Stimulated activated naive CD8-positive, alpha-beta T cell treated with anti-CD3 and anti-CD28 coated beads, Interleukin-15, amount 100 ng/mL, for 72 hours (primary cell): ENCODE results near the gene ATG3.
"Not testable (repeated sequence)": the region's sequence is repeated elsewhere in the genome, so short reads cannot be mapped to it uniquely, and the experiment has no call there.

Source experiments
- ATAC-seq: fragments of 150-1000 bp; cut with Tn5 transposase; 2 replicates; pipeline ENCODE4 v1.10.0; 2021; ENCODE audit warnings: mild to moderate bottlenecking, moderate library complexity
- DNase-seq, 2 donors: peaks; one replicate each; pipeline ENCODE4 v3.0.0; 2021 to 2022
- H3K27ac Mint-ChIP-seq, 2 donors: one replicate each; pipeline ENCODE4 v1.8.0; 2022; ENCODE audit warnings: mild to moderate bottlenecking in 2 of 2, mixed read lengths in 2 of 2, moderate library complexity in 2 of 2
- H3K27me3 Mint-ChIP-seq: one replicate; pipeline ENCODE4 v1.8.0; 2022; ENCODE audit warnings: mixed read lengths
- H3K4me1 Mint-ChIP-seq: one replicate; pipeline ENCODE4 v1.8.0; 2022; ENCODE audit warnings: mild to moderate bottlenecking, mixed read lengths
- H3K4me3 Mint-ChIP-seq, 2 donors: one replicate each; pipeline ENCODE4 v1.8.0; 2022; ENCODE audit warnings: mild to moderate bottlenecking in 2 of 2, mixed read lengths in 2 of 2, moderate library complexity in 1 of 2
- H3K9me3 Mint-ChIP-seq, 2 donors: one replicate each; pipeline ENCODE4 v1.8.0; 2022; ENCODE audit warnings: mixed read lengths in 2 of 2

The ATG3 gene

DNA sequence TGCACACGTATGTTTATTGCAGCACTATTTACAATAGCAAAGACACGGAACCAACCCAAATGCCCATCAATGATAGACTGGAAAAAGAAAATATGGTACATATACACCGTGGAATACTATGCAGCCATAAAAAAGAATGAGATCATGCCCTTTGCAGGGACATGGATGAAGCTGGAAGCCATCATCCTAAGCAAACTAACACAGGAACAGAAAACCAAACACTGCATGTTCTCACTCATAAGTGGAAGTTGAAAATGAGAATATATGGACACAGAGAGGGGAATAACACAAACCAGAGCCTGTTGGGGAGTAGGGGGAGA is 67.4 kb downstream of the ATG3 start:
- peaks cover 69% of the 10 kb centered on the region for H3K4me1 Mint-ChIP-seq
- H3K4me3 Mint-ChIP-seq = peak overlapping the region; percentile 19 to 44
- H3K27me3 Mint-ChIP-seq, H3K9me3 Mint-ChIP-seq, ATAC-seq, DNase-seq: not testable (repeated sequence)
- peak overlapping the region in 1 of 2 donors; percentile 70 for H3K27ac Mint-ChIP-seq

DNA sequence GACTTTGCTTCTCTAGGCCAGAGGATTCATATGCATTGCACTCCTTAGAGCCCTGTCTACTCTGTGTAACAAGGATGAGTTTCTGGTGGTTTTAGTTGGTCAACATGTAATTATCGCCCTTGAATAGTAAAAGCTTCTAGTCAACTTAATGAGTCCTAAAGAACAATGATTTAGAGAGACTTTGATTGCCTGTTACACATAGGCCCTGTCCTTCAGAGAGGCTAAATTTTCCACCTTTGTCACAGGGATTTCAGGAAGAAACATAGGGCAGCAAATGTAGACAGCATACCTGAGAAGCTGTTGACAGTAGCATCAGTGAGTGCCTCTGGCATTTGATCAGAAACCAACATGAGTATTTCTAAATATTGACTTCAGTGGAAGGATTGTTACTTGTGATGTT is 69.6 kb downstream of the ATG3 start:
- peak overlapping the region; percentile 21 to 45 for H3K4me3 Mint-ChIP-seq
- ATAC-seq (no peak), DNase-seq (no peak)
- H3K27me3 Mint-ChIP-seq = no peaks in the 10 kb centered on the region
- peak overlapping the region in 1 of 2 donors; percentile 64 for H3K27ac Mint-ChIP-seq
- H3K4me1 Mint-ChIP-seq = peaks cover 88% of the 10 kb centered on the region
- peaks cover 0 to 5% of the 10 kb centered on the region in 2 donors for H3K9me3 Mint-ChIP-seq

DNA sequence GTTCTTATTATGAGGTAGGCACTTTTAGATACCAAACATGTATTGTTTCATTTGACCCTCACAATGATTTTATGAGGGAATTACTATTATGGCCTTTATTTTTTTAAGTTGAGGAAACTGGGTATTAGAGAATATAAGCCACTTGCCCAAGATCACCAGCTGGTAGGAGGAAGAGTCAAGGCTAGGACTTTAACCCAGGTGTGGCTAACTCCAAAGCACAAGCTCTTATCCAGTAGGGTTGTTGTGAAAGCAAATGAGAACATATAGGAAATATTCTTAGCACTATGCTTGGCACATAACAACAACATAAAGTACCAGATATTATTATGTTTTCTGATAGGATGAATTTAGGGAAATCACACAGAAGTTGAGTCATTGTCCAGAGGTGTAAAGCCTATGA is 70.4 kb downstream of the ATG3 start:
- Mint-ChIP-seq H3K4me3 (peak overlapping the region; percentile 64 to 68), H3K9me3 (peaks cover 0 to 5% of the 10 kb centered on the region in 2 donors), H3K27ac (peak overlapping the region in 1 of 2 donors; percentile 92), H3K4me1 (peaks cover 88% of the 10 kb centered on the region), H3K27me3 (no peaks in the 10 kb centered on the region)
- ATAC-seq (no peak), DNase-seq (no peak)

DNA sequence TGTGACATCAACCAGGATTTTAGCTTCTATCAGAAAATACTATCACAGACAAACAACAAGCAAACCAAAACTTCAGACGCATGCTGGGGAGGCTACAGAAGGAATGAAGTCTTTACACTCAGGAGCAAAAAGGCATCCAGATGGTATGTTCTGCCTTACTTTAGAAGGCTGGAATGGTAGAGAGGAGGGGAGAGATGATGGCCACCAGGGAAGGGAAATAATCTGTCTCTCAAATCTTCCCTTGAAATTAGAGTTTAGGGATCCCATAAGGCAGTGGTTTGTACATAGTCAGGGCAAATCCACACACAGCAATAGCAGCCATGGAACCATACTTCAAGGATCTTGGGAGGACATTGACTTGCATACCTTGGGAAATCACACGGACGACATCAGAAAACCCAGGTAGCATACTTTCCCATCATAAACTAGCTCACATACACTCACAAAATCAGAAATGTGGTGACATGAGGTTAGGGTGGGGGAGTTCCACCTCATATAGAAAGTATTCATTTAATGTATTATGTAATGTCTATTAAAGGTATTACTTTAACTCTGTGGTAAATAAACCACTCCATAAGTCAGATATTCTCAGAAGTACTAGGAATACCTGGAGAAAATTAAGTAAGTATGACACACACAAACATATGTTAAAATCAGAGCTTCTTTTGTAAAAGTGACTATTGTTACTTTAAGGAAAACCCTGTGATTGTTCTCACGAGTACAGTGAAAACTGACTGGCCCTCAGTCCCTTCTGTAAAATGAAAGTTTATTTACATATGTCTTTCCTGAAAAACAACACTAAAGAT is 71.9 kb downstream of the ATG3 start:
- peaks cover 73% of the 10 kb centered on the region for H3K4me1 Mint-ChIP-seq
- DNase-seq (no peak), ATAC-seq (peak; percentile 86)
- peaks cover 0 to 5% of the 10 kb centered on the region in 2 donors for H3K9me3 Mint-ChIP-seq
- peak overlapping the region; percentile 64 to 68 for H3K4me3 Mint-ChIP-seq
- H3K27ac Mint-ChIP-seq = peak overlapping the region; percentile 74 to 92
- H3K27me3 Mint-ChIP-seq = no peaks in the 10 kb centered on the region

DNA sequence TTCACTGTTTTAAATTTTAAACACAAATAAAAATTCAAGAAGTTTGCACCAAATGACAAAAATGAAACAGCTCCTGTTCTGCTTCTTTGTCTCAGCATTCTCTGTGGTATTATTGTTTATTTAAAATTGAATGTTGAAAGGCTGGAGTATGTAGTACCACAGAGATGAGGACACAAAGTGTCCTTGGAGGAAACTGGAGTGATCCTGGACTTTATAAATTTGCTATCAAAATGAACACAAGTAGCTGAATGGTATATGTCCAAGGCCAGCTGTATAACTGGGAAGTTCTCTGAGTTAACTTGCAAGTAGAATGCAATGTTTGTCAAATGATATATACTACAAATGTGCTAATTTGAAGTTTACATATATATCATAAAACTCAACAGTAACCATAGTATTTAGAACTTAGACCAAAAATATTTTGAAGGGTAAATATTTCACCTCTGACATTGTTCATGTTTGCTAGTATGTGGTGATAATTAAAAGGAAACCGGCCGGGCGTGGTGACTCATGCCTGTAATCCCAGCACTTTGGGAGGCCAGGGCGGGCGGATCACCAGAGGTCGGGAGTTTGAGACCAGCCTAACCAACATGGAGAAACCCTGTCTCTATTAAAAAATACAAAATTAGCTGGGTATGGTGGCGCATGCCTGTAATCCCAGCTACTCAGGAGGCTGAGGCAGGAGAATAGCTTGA is 74.8 kb downstream of the ATG3 start:
- H3K9me3 Mint-ChIP-seq = no peaks in the 10 kb centered on the region
- no peaks in the 10 kb centered on the region for H3K27me3 Mint-ChIP-seq
- no peak for ATAC-seq
- H3K4me1 Mint-ChIP-seq = peaks cover 74% of the 10 kb centered on the region
- H3K27ac Mint-ChIP-seq = no peak overlapping the region
- DNase-seq = no peak
- no peak overlapping the region for H3K4me3 Mint-ChIP-seq

DNA sequence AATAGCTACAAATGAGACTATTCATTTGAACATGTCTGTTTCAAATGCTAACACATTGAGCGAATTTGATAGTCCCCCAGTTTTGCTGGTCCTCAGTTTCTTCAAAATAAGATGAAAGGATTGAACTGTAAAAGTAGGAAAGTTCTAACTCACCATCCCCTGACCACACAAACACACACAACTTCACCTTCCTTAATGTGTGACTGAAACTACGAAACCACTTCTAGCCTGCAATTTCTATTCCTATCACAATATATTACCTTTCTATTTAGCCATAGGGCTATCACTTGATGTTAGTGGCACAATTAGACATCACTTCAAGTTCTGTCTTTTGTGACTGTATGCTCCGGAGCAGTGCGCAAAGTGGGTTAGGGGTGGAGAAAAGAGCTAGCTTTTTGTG is 77.4 kb downstream of the ATG3 start:
- no peaks in the 10 kb centered on the region for H3K27me3 Mint-ChIP-seq
- H3K4me3 Mint-ChIP-seq = peak overlapping the region; percentile 4 to 46
- peaks cover 74% of the 10 kb centered on the region for H3K4me1 Mint-ChIP-seq
- no peak overlapping the region for H3K27ac Mint-ChIP-seq
- ATAC-seq (peak; percentile 60), DNase-seq (no peak)
- H3K9me3 Mint-ChIP-seq = no peaks in the 10 kb centered on the region

DNA sequence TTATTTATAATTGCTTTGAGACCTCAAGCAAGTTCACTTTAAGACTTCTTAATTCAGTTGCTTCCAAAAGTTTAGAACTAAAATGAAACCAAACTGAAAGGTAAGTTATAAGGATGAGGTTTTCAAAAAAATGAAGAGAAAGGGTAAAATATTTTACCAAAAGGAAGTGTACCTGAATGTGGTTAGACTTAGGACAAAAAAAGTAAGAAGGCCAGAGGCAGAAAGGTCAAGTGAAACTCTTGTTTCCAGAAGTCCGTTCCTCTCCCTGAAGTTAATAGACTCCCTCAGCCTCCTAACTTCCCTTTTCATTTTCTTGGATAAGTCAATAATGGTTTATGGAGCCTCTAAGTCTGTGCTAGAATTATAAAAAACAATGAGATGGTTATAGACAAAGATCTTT is 79.1 kb downstream of the ATG3 start:
- DNase-seq (no peak), ATAC-seq (no peak)
- H3K27ac Mint-ChIP-seq = peak overlapping the region; percentile 9 to 21
- peak overlapping the region in 1 of 2 donors; percentile 58 for H3K4me3 Mint-ChIP-seq
- no peaks in the 10 kb centered on the region for H3K27me3 Mint-ChIP-seq
- no peaks in the 10 kb centered on the region for H3K9me3 Mint-ChIP-seq
- H3K4me1 Mint-ChIP-seq = peaks cover 59% of the 10 kb centered on the region
